SK-N-SH (cell line): Measurements from ENCODE around the gene SPATA31C1. TPM values are rescaled to one million over a fixed set of nuclear protein-coding genes. Genes with fewer than 3 reads are reported as not detected.

Source experiments
- CTCF ChIA-PET: fragments of 300-600, 350-600 bp; formaldehyde crosslinking; extraction: SDS; loops from one replicate; lab custom pipeline; 2021; lab: Yijun Ruan, JAX
- POLR2A ChIA-PET: fragments of 350-600 bp; sonication (Branson Sonifier 250); formaldehyde crosslinking; extraction: SDS; loops from one replicate; lab custom pipeline; 2020; ENCODE audit warnings: antibody characterized with exemption, inconsistent platforms; lab: Yijun Ruan, JAX
- DNase-seq: peaks from one replicate; pipeline ENCODE4 v3.0.0; 2012
- H2AFZ ChIP-seq: fragments of 200-600 bp; sonication (generic); 2 replicates; pipeline ENCODE4 v1.8.1; 2016; ENCODE audit warnings: antibody characterized with exemption, mild to moderate bottlenecking, low read depth
- H3F3A ChIP-seq: fragments of 200-600 bp; sonication (generic); replicated peaks from 2 replicates; pipeline ENCODE3; 2016; ENCODE audit warnings: antibody characterized with exemption, mild to moderate bottlenecking; ENCODE audit not compliant: insufficient read depth
- H3K27ac ChIP-seq, 2 experiments: fragments of 200-500 bp in 1 of 2; fragments of 200-600 bp in 1 of 2; sonication (Bioruptor generic) in 1 of 2; sonication (generic), shearing (Covaris generic) in 1 of 2; 2 replicates each; pipeline versions ENCODE4 v1.5.1 to v1.6.1; 2014 to 2016; ENCODE audit warnings: low read depth in 2 of 2, inconsistent platforms in 1 of 2, low read length in 1 of 2, mild to moderate bottlenecking in 1 of 2, mixed read lengths in 1 of 2
- H3K27me3 ChIP-seq: fragments of 200-600 bp; sonication (generic), shearing (Covaris generic); 2 replicates; pipeline ENCODE4 v1.6.1; 2016; ENCODE audit warnings: mixed run types; ENCODE audit not compliant: insufficient read depth
- H3K36me3 ChIP-seq, 2 experiments: fragments of 200-500 bp in 1 of 2; fragments of 200-600 bp in 1 of 2; sonication (Bioruptor generic) in 1 of 2; sonication (generic) in 1 of 2; replicated peaks in 1 of 2; 2 replicates each; pipeline versions ENCODE3 to v1.5.1; 2014 to 2016; ENCODE audit warnings: low read length in 1 of 2, mild to moderate bottlenecking in 1 of 2; ENCODE audit not compliant: insufficient read depth in 2 of 2, control insufficient read depth in 1 of 2
- H3K4me1 ChIP-seq, 2 experiments: fragments of 200-500 bp in 1 of 2; fragments of 200-600 bp in 1 of 2; sonication (Bioruptor generic) in 1 of 2; sonication (generic), shearing (Covaris generic) in 1 of 2; 2 replicates each; pipeline versions ENCODE4 v1.5.1 to v1.6.1; 2014 to 2016; ENCODE audit warnings: low read depth in 1 of 2, low read length in 1 of 2, mixed run types in 1 of 2; ENCODE audit not compliant: insufficient read depth in 2 of 2, control insufficient read depth in 1 of 2
- H3K4me2 ChIP-seq: fragments of 200-600 bp; sonication (generic), shearing (Covaris generic); 2 replicates; pipeline ENCODE4 v1.6.1; 2017; ENCODE audit warnings: mixed run types
- H3K4me3 ChIP-seq, 2 experiments: fragments of 200-500 bp in 1 of 2; fragments of 200-600 bp in 1 of 2; sonication (Bioruptor generic) in 1 of 2; sonication (generic), shearing (Covaris generic) in 1 of 2; 2 replicates each; pipeline versions ENCODE4 v1.5.1 to v1.8.1; 2014 to 2016; ENCODE audit warnings: low read depth in 2 of 2, inconsistent platforms in 1 of 2, low read length in 1 of 2, mild to moderate bottlenecking in 1 of 2, mixed read lengths in 1 of 2, moderate library complexity in 1 of 2
- H3K79me2 ChIP-seq: fragments of 200-600 bp; sonication (generic); 2 replicates; pipeline ENCODE4 v1.8.1; 2017; ENCODE audit warnings: mild to moderate bottlenecking; ENCODE audit not compliant: insufficient read depth
- H3K9ac ChIP-seq: fragments of 200-600 bp; sonication (generic); 2 replicates; pipeline ENCODE4 v1.6.1; 2017; ENCODE audit warnings: mixed run types
- H3K9me2 ChIP-seq: fragments of 200-600 bp; sonication (generic); 2 replicates; pipeline ENCODE4 v1.6.1; 2017; ENCODE audit warnings: mixed run types
- H3K9me3 ChIP-seq: fragments of 200-600 bp; sonication (generic); 2 replicates; pipeline ENCODE4 v1.6.1; 2017; ENCODE audit warnings: mixed run types, mild to moderate bottlenecking, moderate library complexity
- H4K20me1 ChIP-seq: fragments of 200-600 bp; sonication (generic); 2 replicates; pipeline ENCODE4 v1.6.1; 2017; ENCODE audit warnings: mild to moderate bottlenecking, mixed run types; ENCODE audit not compliant: insufficient read depth
- EZH2phosphoT487 ChIP-seq: fragments of 200-600 bp; sonication (generic); IDR thresholded peaks from 2 replicates; pipeline ENCODE4 v1.6.1; 2017; ENCODE audit warnings: low read depth, mixed run types, mild to moderate bottlenecking, antibody characterized with exemption, moderate library complexity, borderline replicate concordance
- FOXJ3 ChIP-seq: sonication (generic); formaldehyde crosslinking; IDR thresholded peaks from 2 replicates; pipeline ENCODE4 v1.5.1; 2020; ENCODE audit warnings: mild to moderate bottlenecking, missing genetic modification reagents
- GABPA ChIP-seq: IDR thresholded peaks from 2 replicates; pipeline ENCODE4 v1.4.0; 2012; ENCODE audit warnings: low read depth, mild to moderate bottlenecking
- GATA2 ChIP-seq: sonication (generic); formaldehyde crosslinking; IDR thresholded peaks from 2 replicates; pipeline ENCODE4 v1.5.0; 2020; ENCODE audit warnings: mild to moderate bottlenecking, missing genetic modification reagents
- NFIC ChIP-seq: IDR thresholded peaks from 2 replicates; pipeline ENCODE4 v1.4.0; 2012; ENCODE audit warnings: borderline replicate concordance
- NRF1 ChIP-seq: IDR thresholded peaks from 2 replicates; pipeline ENCODE4 v1.6.1; 2012; ENCODE audit warnings: low read depth, mild to moderate bottlenecking, low read length
- RAD21 ChIP-seq: IDR thresholded peaks from 2 replicates; pipeline ENCODE4 v1.6.1; 2012; ENCODE audit warnings: mild to moderate bottlenecking, low read length
- RCOR1 ChIP-seq: fragments of 150-350 bp; IDR thresholded peaks from 2 replicates; pipeline ENCODE4 v1.6.1; 2017; ENCODE audit warnings: antibody characterized with exemption, low read length
- RFX5 ChIP-seq: IDR thresholded peaks from 2 replicates; pipeline ENCODE4 v1.6.1; 2012; ENCODE audit warnings: mild to moderate bottlenecking, improper control_type of control experiment, low read length
- TCF12 ChIP-seq: IDR thresholded peaks from 2 replicates; pipeline ENCODE4 v1.4.0; 2012
- TEAD4 ChIP-seq: IDR thresholded peaks from 2 replicates; pipeline ENCODE4 v1.4.0; 2012; ENCODE audit warnings: mild to moderate bottlenecking, borderline replicate concordance; ENCODE audit not compliant: insufficient read depth
- WGBS: methylation state at CpG from one replicate; pipeline ENCODE4 v1.1.6; 2017; ENCODE audit warnings: low lambda C conversion rate; 5-methylcytosine and 5-hydroxymethylcytosine counted together
- polyA plus RNA-seq, 3 experiments: library from polyadenylated mRNA; depleted of rRNA; stranded (reverse); fragments of >200 nt; gene quantifications; 2 replicates each; pipeline ENCODE4 v1.2.3, GENCODE V29; 2012
- TF ChIP-seq, protein P1 (sequence below): fragments of 150-350 bp; IDR thresholded peaks from 2 replicates; pipeline ENCODE4 v1.6.1; 2016; ENCODE audit warnings: mild to moderate bottlenecking, low read depth, low read length
- TF ChIP-seq, protein P2 (sequence below): fragments of 200-600 bp; sonication (generic); IDR thresholded peaks from 2 replicates; pipeline ENCODE4 v1.6.1; 2017; ENCODE audit warnings: antibody characterized with exemption, mild to moderate bottlenecking, moderate library complexity
- TF ChIP-seq, protein P3 (sequence below): IDR thresholded peaks from 2 replicates; pipeline ENCODE4 v1.4.0; 2012; ENCODE audit warnings: low read depth, borderline replicate concordance
- TF ChIP-seq, protein P4 (sequence below): IDR thresholded peaks from 2 replicates; pipeline ENCODE4 v1.4.0; 2012; ENCODE audit warnings: low read depth, borderline replicate concordance
- TF ChIP-seq, protein P5 (sequence below): IDR thresholded peaks from 2 replicates; pipeline ENCODE4; 2012
- TF ChIP-seq, protein P6 (sequence below): fragments of 150-350 bp; IDR thresholded peaks from 2 replicates; pipeline ENCODE4 v1.6.1; 2017; ENCODE audit warnings: antibody characterized with exemption, low read length, low read depth, borderline replicate concordance
- TF ChIP-seq, protein P7 (sequence below): IDR thresholded peaks from 2 replicates; pipeline ENCODE4 v1.4.0; 2012; ENCODE audit warnings: low read depth

SPATA31C1 gene
- polyA plus RNA-seq, 1 of the 3 experiments (the other 2 are of a cell fraction): not detected

DNA sequence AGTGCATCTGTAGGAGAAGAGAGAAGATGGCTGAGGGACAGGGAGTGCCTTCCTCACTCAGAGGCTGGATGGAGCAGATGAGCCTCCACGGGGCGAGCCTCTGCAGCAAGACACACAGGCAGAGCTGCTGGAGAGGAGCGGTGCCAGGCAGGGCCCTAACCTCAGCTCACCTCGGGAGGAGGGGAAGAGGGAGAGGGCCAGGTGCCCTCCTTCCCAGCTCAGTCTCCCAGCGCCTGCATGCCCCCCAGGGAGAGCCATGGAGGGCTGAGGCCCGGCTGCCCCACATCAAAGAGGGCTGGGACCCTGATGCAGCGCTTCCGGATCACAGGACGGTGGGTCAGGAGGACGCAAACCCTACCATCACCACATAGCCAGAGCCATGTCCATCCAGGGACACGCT is 48.7 kb upstream of the SPATA31C1 start:
- Histone ChIP-seq H3K4me3 (no peak overlapping the region), H3K4me1 (peaks cover 0 to 18% of the 10 kb centered on the region in 2 experiments; a peak in 1 of 4 replicates), H3F3A (no peaks in the 10 kb centered on the region), H3K4me2 (no peak overlapping the region), H2AFZ (no peak overlapping the region), H4K20me1 (no peaks in the 10 kb centered on the region), H3K9me3 (no peaks in the 10 kb centered on the region), H3K9ac (no peak overlapping the region), H3K79me2 (no peaks in the 10 kb centered on the region), H3K27me3 (no peaks in the 10 kb centered on the region), H3K9me2 (no peaks in the 10 kb centered on the region), H3K27ac (no peak overlapping the region), H3K36me3 (no peaks in the 10 kb centered on the region)
- TF ChIP-seq FOXJ3 (CRISPR knock-in tag) (no peak), NRF1 (no peak), TCF12 (no peak), NFIC (no peak), RCOR1 (no peak), EZH2phosphoT487 (no peak), RFX5 (no peak), GABPA (no peak), TEAD4 (no peak), RAD21 (no peak), GATA2 (CRISPR knock-in tag) (no peak)
- TF ChIP-seq, protein P1, sequence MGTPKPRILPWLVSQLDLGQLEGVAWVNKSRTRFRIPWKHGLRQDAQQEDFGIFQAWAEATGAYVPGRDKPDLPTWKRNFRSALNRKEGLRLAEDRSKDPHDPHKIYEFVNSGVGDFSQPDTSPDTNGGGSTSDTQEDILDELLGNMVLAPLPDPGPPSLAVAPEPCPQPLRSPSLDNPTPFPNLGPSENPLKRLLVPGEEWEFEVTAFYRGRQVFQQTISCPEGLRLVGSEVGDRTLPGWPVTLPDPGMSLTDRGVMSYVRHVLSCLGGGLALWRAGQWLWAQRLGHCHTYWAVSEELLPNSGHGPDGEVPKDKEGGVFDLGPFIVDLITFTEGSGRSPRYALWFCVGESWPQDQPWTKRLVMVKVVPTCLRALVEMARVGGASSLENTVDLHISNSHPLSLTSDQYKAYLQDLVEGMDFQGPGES: no peak
- TF ChIP-seq, protein P2, sequence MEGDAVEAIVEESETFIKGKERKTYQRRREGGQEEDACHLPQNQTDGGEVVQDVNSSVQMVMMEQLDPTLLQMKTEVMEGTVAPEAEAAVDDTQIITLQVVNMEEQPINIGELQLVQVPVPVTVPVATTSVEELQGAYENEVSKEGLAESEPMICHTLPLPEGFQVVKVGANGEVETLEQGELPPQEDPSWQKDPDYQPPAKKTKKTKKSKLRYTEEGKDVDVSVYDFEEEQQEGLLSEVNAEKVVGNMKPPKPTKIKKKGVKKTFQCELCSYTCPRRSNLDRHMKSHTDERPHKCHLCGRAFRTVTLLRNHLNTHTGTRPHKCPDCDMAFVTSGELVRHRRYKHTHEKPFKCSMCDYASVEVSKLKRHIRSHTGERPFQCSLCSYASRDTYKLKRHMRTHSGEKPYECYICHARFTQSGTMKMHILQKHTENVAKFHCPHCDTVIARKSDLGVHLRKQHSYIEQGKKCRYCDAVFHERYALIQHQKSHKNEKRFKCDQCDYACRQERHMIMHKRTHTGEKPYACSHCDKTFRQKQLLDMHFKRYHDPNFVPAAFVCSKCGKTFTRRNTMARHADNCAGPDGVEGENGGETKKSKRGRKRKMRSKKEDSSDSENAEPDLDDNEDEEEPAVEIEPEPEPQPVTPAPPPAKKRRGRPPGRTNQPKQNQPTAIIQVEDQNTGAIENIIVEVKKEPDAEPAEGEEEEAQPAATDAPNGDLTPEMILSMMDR: no peak
- TF ChIP-seq, protein P3, sequence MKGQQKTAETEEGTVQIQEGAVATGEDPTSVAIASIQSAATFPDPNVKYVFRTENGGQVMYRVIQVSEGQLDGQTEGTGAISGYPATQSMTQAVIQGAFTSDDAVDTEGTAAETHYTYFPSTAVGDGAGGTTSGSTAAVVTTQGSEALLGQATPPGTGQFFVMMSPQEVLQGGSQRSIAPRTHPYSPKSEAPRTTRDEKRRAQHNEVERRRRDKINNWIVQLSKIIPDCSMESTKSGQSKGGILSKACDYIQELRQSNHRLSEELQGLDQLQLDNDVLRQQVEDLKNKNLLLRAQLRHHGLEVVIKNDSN: no peak
- TF ChIP-seq, protein P4, sequence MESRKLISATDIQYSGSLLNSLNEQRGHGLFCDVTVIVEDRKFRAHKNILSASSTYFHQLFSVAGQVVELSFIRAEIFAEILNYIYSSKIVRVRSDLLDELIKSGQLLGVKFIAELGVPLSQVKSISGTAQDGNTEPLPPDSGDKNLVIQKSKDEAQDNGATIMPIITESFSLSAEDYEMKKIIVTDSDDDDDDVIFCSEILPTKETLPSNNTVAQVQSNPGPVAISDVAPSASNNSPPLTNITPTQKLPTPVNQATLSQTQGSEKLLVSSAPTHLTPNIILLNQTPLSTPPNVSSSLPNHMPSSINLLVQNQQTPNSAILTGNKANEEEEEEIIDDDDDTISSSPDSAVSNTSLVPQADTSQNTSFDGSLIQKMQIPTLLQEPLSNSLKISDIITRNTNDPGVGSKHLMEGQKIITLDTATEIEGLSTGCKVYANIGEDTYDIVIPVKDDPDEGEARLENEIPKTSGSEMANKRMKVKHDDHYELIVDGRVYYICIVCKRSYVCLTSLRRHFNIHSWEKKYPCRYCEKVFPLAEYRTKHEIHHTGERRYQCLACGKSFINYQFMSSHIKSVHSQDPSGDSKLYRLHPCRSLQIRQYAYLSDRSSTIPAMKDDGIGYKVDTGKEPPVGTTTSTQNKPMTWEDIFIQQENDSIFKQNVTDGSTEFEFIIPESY: no peak
- TF ChIP-seq, protein P5, sequence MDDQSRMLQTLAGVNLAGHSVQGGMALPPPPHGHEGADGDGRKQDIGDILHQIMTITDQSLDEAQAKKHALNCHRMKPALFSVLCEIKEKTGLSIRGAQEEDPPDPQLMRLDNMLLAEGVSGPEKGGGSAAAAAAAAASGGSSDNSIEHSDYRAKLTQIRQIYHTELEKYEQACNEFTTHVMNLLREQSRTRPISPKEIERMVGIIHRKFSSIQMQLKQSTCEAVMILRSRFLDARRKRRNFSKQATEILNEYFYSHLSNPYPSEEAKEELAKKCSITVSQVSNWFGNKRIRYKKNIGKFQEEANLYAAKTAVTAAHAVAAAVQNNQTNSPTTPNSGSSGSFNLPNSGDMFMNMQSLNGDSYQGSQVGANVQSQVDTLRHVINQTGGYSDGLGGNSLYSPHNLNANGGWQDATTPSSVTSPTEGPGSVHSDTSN: no peak
- TF ChIP-seq, protein P6, sequence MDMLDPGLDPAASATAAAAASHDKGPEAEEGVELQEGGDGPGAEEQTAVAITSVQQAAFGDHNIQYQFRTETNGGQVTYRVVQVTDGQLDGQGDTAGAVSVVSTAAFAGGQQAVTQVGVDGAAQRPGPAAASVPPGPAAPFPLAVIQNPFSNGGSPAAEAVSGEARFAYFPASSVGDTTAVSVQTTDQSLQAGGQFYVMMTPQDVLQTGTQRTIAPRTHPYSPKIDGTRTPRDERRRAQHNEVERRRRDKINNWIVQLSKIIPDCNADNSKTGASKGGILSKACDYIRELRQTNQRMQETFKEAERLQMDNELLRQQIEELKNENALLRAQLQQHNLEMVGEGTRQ: no peak
- TF ChIP-seq, protein P7, sequence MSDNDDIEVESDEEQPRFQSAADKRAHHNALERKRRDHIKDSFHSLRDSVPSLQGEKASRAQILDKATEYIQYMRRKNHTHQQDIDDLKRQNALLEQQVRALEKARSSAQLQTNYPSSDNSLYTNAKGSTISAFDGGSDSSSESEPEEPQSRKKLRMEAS: no peak
- DNase-seq: no peak
- CTCF ChIA-PET: no interaction called here
- WGBS: 81% methylated on average over 3 of the region's 11 CpGs
- POLR2A ChIA-PET: no interaction called here
